ENCODE measurements around the gene FRY.

The FRY gene

GRCh38 chr13:32210101-32210500, 178.5 kb downstream of the FRY start:
- no peak for DNase-seq (ENCODE audit: low spot score)

GRCh38 chr13:32211813-32212212, 180.2 kb downstream of the FRY start:
- DNase-seq (ENCODE audit: low spot score) (no peak), FAIRE-seq (no peak)

More at GRCh38 chr13:32210101-32210500, 178.5 kb downstream of the FRY start:
- FAIRE-seq: no peak

- FAIRE-seq (no peak), DNase-seq (ENCODE audit: low spot score) (no peak)
Observed at GRCh38 chr13:32212421-32212820, 180.8 kb downstream of the FRY start.

- FAIRE-seq (no peak), DNase-seq (ENCODE audit: low spot score) (no peak)
Observed at GRCh38 chr13:32213626-32214025, 182.1 kb downstream of the FRY start.

GRCh38 chr13:32214071-32214470, 182.5 kb downstream of the FRY start:
- no peak for DNase-seq (ENCODE audit: low spot score)
- FAIRE-seq: no peak

- no peak for DNase-seq (ENCODE audit: low spot score)
- FAIRE-seq: no peak
Observed at GRCh38 chr13:32216281-32216680, 184.7 kb downstream of the FRY start.

- FAIRE-seq (no peak), DNase-seq (ENCODE audit: low spot score) (no peak)
Observed at GRCh38 chr13:32222046-32222676, 190.6 kb downstream of the FRY start.

- FAIRE-seq (no peak), DNase-seq (ENCODE audit: low spot score) (no peak)
Observed at GRCh38 chr13:32224916-32225315, 193.3 kb downstream of the FRY start.

GRCh38 chr13:32225481-32225931, 193.9 kb downstream of the FRY start:
- DNase-seq (ENCODE audit: low spot score) (no peak), FAIRE-seq (no peak)

GRCh38 chr13:32228330-32229041, 196.9 kb downstream of the FRY start:
- no peak for FAIRE-seq

GRCh38 chr13:32229443-32229842, 197.9 kb downstream of the FRY start:
- DNase-seq (ENCODE audit: low spot score): no peak
- FAIRE-seq: no peak

More at GRCh38 chr13:32228330-32229041, 196.9 kb downstream of the FRY start:
- DNase-seq (ENCODE audit: low spot score): no peak

- FAIRE-seq (no peak), DNase-seq (ENCODE audit: low spot score) (no peak)
Observed at GRCh38 chr13:32232263-32232662, 200.7 kb downstream of the FRY start.

- no peak for DNase-seq (ENCODE audit: low spot score)
- no peak for FAIRE-seq
Observed at GRCh38 chr13:32233062-32233461, 201.5 kb downstream of the FRY start.

- DNase-seq (ENCODE audit: low spot score): no peak
- no peak for FAIRE-seq
Observed at GRCh38 chr13:32234914-32235313, 203.3 kb downstream of the FRY start.

- DNase-seq (ENCODE audit: low spot score) (no peak), FAIRE-seq (no peak)
Observed at GRCh38 chr13:32237681-32238080, 206.1 kb downstream of the FRY start.

- DNase-seq (ENCODE audit: low spot score): no peak
- FAIRE-seq: no peak
Observed at GRCh38 chr13:32243695-32244094, 212.1 kb downstream of the FRY start.

- no peak for FAIRE-seq
Observed at GRCh38 chr13:32245555-32245954, 214.0 kb downstream of the FRY start.

GRCh38 chr13:32246468-32246867, 214.9 kb downstream of the FRY start:
- no peak for FAIRE-seq
- peak; percentile 34 for DNase-seq (ENCODE audit: low spot score)

More at GRCh38 chr13:32245555-32245954, 214.0 kb downstream of the FRY start:
- DNase-seq (ENCODE audit: low spot score): no peak

GRCh38 chr13:32247887-32248286, 216.3 kb downstream of the FRY start:
- FAIRE-seq: no peak
- no peak for DNase-seq (ENCODE audit: low spot score)

GRCh38 chr13:32248801-32249200, 217.2 kb downstream of the FRY start:
- no peak for DNase-seq (ENCODE audit: low spot score)
- FAIRE-seq: no peak

- FAIRE-seq (no peak), DNase-seq (ENCODE audit: low spot score) (no peak)
Observed at GRCh38 chr13:32252812-32253438, 221.4 kb downstream of the FRY start.

GRCh38 chr13:32253911-32254399, 222.4 kb downstream of the FRY start:
- DNase-seq (ENCODE audit: low spot score) (no peak), FAIRE-seq (no peak)
